Dermis microvascular lymphatic vessel endothelial cell (primary cell): Measurements from ENCODE around the gene CEP112. TPM values are rescaled to one million over a fixed set of nuclear protein-coding genes. Genes with fewer than 3 reads are reported as not detected.

Experiments used
- DNase-seq, 2 donors: peaks; one replicate each; pipeline versions ENCODE4 v3.0.0 to v3.0.0-alpha.2; 2010; ENCODE audit warnings: low read depth in 2 of 2
- total RNA-seq: library from RNA; depleted of rRNA; stranded (reverse); fragments of >200 nt; gene quantifications from 2 replicates; pipeline ENCODE4 v1.2.1, GENCODE V29; 2014

The CEP112 gene
- total RNA-seq, 1 donor from 2014 or later = 5.0 TPM

DNA sequence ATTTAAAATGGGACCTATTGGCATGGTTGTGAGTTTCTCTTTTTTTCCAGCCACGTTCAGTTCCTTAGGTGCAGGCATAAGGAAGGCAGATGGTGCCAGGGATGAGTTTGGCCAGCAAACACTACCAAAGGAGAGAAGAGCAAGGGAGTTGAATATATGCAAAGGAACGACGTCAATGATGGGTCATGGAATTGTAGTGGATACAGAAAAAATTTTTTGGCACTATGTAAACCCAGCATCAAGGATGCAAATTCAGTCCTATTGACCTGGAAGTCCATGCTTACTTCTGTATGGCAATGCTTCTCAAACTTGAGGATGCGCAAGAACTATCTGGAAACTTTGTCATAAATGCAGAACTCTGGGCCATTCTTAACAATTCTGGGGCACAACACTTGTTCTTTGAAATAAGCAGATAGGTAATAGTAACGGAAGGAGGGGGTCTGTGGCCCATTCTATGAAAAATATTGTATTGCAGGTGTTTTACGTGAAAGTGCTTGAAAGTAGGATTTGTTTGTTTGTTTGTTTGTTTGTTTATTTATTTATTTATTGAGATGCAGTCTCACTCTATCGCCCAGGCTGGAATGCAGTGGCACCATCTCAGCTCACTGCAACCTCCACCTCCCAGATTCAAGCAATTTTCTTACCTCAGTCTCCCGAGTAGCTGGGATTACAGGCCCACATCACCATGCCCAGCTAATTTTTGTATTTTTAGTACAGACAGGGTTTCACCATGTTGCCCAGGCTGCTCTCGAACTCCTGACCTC is 19.3 kb upstream of the CEP112 start:
- DNase-seq = no peak

DNA sequence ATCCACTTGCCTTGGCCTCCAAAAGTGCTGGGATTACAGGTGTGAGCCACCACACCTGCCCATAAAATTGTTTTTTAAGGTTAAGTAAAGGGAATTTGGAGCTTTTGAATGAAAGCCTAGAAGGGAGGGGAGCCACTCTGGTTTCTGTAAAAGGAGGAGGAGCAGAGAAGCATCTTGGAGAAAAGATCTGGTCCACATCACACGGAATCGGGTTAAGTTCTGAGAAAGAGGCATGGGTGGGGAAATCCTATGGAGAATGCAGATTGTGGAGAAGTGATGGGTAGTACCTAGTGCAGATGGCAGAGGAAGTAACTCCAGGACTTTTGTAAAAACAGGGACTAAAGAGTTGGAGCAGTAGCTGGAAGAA is 18.3 kb upstream of the CEP112 start:
- no peak for DNase-seq

DNA sequence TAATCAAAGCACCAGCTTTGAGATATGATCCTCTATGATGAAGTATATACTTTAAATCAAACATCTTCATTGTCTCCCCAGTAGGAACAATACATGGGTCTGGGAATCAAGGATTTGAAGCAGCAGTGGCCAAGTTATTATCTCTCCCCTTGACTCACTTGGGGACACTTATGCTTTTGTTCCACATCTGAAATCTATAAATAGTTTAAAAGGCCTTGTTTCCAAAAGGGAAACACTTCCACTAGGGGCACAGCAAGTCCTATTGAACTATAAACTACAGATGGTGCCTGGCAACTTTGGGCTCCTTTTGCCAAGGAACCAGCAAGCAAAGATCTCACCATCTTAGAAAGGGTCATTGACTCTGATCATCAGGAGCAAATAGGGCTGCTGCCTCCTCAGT is 16.0 kb upstream of the CEP112 start:
- no peak for DNase-seq

DNA sequence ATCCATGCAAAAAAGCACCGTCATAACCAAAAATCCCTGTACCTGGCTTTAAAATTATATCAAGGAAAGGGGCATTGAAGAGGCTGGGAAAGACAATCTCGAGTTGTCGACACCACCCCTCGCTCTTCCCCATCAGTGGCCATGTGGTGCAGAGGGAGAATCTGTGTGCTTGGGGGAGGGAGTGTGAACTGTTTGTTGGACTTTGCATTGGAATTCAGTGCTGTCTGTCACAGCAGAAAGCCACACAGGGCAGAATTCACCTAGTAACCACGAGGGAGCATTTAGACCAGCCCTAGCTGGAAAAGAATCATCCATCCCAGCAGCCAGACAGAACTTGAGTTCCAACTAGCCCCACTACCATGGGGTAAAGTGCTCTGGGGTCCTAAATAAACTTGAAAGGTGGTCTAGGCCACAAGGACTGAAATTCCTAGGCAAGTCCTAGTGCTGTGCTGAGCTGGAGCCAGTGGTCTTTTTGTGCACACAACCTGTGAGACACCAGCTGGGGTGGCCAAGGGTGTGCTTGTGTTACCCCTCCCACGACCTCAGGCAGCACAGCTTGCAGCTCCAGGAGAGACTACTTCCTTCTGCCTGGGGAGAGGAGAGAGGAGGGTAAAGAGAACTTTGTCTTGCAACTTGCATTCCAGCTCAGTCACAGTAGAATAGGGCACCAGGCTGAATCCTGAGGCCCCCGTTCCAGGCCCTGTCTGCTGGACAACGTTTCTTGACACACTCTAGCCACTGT is 11.5 kb upstream of the CEP112 start:
- DNase-seq = no peak

DNA sequence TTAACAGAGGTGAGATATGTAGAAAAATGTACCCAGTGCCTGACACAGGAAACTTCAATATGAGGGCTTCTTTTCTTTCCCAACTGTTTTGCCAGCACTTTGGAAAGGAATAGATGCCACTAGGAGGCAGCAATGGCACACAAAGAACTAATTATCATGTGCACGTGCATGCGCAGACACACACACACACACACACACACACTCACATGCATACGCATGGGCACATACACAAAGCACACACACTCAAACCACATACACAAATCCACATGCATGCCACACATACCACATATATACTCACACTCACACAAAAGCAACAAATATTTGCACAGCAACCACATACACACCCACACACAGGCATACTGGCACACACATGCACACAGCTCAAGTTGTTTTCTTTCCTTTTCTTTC is 8.8 kb upstream of the CEP112 start:
- DNase-seq = peak; percentile 78 to 85

DNA sequence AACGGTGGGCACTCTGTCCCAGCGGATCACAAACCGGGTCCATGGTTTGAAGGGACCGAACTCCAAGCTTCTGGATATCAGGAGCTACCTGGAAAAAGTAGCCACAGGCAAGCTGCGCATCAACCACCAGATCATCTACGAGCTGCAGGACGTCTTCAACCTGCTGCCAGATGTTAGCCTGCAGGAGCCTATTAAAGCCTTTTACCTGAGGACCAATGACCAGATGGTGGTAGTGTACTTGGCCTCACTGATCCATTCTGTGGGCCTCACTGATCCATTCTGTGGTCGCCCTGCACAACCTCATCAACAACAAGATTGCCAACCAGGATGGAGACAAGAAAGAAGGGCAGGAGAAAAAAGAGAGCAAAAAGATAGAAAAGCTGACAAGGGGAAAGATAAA is 6.3 kb upstream of the CEP112 start:
- no peak for DNase-seq

DNA sequence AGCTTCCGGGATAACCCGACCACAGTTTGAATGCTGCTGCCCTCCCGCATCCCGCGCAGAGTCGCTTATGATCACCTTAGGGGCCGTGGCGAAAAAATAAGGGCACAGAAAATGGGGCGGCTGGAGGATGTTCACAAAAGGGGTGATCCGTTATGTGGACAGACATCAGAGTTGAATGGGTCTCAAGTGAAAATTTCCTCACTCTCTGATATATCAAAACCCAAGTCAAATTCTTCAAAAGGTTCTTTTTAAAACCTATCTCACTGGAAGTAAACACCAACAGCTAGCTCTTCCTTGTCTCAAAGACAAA is 400 bp upstream of the CEP112 start:
- no peak for DNase-seq

DNA sequence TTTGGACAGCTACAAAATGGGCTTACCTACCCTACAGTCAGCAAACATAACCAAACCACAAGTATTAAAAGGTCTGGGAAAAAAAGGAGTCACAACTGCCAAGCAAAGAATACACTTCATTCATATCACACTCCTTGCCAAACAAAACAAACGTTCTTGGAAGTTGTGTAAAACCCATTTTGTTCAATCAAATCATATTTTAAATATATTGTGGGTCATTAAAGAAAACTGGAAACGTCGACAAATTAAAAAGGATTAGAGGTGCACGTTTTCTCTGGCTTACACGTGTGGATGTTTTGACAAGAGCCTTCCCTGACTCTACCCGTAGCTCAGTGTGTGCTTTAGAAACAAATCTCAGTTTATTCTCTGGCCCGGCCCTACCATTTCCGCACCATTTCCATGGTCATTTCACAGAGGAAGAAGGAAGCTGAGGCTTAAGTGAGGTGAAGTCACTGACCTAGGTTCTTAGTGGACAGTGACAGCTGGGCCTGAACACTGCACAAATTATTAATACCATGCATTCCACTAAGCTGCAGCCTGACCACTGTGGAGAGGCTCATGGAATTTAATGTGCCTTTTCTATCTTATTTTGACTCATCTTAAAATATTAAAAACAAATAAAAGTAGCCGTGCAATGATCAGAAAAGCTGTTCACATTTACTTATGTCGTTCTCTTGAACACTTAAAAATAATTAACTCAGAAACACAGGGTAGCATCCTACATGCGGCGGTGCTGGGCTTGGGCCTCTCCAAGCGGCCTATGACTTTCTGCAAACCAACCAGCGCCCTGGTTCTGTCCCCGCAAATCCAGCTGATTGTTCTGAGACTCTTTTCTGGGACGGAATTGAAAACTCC is 968 bp downstream of the CEP112 start:
- peak in 1 of 2 donors; percentile 71 for DNase-seq

DNA sequence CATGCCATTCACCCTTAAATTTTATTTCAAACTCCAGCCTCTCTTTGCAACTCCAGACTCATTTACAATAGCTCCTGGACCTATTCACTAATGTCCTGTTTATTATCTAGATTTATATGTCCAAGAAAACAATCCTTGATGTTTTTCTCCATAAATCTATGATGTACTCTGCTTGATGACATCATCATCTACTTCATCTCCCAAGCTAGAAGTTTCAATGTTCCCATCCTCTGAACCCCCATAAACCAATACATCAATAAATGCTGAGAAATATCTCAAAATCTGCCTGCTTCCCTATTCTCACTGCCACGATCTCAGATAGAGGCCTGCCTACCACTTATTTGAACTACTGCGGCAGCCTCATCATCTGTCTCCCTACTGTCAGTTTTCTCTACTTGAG is 4.2 kb downstream of the CEP112 start:
- DNase-seq = no peak

DNA sequence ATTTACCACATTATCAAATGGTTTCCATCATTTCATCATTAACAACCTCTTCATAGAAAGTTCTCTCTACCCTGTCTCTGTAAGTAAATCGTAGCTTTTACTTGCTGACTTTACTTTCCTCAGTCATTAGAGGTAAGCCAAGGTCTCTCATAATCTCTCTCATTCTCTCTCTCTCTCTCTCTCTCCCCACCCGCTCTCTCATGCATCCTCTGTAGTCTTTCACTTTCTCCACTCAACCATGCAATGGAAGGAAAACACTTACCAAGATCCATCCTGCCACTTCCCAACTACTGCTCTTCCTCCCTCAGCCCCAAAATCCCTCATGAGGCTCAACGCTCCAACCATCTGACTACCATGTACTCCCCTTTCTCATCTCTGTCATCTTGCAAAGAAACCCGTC is 6.1 kb downstream of the CEP112 start:
- no peak for DNase-seq

DNA sequence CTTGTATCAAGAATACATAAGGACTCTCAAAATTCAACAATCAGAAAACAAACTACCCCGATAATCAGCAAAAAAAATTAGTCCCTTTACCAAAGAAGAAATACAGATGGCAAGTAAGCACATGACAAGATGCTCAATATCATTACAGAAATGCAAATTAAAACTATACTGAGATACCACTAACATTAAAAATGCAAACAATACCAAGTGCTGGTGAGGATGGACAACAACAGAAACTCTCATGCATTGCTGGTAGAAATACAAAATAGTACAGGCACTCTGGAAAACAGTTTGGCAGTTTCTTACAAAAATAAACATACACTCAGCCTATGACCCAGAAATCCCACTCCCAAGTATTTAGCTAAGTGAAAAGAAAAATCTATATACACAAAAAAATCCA is 7.5 kb downstream of the CEP112 start:
- DNase-seq = no peak

DNA sequence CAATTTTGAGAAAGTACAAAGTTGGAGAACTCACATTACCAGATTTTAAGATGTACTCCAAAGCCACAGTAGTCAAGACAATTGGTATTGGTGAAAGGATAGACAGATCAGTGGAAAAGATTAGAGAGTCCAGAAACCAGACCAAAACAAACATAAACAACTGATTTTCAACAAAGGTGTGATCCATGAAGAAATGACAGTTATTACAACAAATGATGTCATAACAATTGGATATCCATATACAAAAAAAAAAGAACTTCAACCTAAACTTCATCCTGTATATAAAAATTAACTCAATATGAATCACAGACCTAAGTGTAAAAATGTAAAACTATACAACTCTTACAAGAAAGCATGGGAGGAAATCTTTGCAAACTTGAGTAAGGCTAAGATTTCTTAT is 8.4 kb downstream of the CEP112 start:
- DNase-seq = no peak

DNA sequence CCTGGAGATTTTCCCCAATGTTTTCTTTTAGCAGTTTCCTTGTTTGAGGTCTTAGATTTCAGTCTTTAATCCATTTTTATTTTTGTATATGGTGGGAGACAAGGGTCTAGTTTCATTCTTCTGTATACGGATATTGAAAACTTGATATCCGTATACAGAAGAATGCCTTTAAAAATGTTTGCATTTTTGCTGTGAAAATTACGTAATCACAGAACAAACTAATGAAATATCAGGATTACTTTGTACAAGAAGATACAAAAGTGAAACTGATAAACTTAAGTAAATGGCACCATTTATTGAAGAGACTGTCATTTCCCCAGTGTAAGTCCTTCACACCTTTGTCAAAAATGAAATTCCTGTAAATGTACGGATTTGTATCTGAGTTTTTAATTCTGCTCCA is 13.3 kb downstream of the CEP112 start:
- no peak for DNase-seq

DNA sequence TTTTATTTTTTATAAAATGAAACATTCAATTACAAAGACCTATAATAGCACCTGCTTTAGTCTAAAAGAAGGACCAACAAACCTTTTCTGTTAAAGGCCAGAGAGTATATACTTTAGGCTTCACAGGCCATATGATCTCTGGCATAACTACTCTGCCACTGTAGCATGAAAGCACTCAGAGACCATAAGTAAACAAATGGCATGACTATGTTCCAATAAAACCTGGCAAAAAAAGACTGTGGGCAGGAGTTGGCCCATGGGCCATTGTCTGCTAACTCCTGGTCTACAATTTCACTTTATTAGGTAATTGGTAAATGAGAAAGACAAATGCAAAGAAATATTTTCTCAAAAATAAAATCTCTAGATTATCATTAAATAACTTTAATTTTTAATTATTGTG is 14.9 kb downstream of the CEP112 start:
- DNase-seq = no peak

DNA sequence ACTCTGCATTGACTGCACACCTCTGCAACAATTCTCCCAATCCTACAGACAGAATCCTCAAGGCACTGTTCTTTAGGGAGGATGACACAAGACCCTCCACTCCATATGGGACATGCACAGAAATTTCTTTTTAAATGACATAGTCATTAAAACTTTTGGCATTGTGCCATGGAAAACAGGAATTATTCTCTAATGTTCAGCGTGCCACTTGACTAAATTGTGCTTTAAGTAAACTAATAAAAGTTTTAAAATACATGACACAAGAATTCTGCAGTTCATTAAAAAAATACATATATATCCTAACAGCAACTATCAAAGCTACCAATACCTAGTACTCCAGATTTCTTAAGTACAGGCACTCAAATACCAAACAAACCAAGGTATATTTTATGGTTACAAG is 16.0 kb downstream of the CEP112 start:
- DNase-seq = peak; percentile 5 to 22

DNA sequence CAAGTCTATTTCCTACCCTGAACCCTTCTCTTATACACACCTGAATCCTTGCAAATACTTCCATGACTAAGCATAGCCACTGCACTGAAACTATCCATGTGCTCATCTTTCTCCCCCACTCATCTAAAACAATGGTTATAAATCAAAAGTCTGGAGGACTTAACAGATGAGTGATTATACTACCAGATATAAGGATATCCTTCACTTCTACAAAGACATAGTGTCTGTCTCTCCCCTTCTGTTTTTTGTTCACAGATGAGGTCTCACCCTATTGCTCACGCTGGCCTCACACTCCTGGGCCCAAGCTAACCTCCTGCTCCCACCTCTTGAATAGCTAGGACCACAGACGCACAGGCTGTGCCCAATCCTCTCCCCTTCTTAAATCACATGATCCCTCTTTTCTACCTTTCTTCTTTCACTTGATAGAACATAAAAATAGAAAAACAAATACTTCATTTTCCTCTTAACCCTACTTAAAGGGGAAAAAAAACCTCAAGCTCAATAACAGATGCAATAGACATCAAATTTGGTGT is 19.2 kb downstream of the CEP112 start:
- no peak for DNase-seq

DNA sequence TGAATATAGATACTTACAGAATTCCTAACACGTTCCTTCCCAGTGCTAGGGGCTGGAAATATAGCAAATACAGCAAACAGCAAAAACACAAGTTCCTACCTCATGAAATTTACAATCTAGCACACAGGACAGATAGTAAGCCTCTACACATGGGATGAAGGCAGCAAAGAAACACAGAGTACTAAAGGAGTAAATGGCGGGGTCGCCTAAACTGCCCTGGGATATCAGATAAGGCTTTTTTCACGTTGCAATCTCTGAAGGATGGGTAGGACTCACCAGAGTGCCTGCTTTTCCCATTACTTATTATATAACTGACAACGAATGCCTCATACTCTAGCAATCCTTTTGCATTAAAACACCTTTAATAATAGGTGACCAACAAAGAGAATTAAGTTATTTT is 19.8 kb downstream of the CEP112 start:
- no peak for DNase-seq

DNA sequence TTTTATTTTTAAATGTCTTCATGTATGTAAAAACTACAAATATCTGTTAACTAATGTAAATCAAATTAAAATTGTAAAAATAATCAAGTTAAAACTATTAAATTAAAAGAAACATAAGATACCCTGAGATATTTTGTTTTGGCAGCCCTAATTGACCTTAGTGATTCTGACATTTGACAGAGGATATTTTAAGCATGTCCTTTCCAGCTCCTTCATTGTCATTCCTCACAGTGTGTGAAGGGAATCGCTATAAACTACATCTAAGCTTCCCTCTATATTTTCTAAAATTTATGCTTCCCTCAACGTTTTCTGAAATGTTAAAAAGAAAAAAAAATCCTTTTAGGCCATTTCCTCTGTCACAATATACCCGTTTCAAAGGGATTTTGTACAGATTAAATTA is 20.2 kb downstream of the CEP112 start:
- DNase-seq = no peak

DNA sequence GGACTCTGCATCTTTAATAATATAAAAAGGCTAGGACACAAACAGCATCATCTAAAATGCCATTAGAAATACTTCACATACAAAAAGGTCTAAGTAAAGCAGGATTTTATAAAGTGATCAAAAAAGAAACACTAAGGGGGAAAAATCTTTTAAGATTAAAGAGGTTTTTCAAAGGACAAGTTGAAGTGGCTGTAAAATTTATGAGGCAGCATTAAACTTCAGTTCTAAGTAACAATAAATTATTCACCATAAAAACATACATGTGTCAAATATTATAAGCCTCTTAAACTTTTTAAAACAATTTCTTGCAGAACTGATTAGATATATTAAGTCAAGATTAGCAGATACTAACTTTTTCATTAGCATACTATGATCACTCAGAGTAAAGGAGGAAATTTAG is 20.8 kb downstream of the CEP112 start:
- DNase-seq = no peak

DNA sequence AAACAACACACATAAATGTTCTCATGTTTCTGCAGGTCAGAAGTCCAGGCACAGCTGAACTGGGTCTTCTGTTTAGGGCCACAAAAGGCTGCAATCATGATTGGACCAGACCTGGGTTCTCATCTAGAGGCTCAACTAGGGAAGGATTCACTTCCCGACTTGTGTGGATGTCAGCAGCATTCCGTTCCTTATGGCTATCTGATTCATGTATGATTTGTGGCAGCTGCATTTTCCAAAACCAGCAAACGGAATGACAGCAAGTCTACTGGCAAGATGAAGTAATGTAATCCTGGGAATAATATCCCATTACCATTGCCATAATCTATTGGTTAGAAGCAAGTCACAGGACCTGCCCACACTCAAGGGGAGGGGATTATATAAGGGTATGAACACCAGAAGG is 22.1 kb downstream of the CEP112 start:
- DNase-seq = no peak

DNA sequence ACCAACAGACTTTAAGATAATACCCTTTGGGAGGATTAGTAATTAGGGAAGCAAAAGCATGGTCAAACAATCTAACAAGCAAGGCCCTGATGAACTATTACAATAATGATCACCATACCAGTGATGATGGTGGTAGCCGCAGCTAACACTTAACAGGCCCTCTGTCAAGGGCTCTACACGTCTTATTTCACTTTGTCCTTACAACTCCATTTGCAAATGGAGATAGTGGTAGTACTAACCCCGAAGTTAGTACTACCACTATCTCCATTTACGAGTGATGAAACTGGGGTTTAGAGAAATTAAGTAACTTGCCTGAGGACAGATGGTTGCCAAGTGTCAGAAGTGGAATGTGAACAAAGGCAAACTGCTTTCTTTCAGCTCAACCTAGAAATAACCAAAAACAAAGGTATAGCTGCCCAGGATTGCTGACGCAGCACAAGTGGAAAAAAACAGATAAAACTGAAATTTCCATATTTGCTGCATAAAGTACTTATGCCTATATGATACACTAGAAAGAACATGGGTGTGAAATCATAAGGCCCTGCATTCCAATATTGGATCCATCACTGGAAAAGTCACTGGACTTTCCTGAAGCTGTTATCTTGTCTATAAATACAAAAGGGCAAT is 24.6 kb downstream of the CEP112 start:
- no peak for DNase-seq
